HG03196 (cell line): ENCODE results near the gene TUBB1.
A peak's percentile ranks its signal among the peaks of the same experiment; 100 is the strongest.

Source experiments
- ATAC-seq: cut with Tn5 transposase; IDR thresholded peaks from one replicate; pipeline ENCODE4 v1.9.1; 2021; ENCODE audit not compliant: unreplicated experiment

The TUBB1 gene

GRCh38 chr20:59017493-59018231, 1.6 kb upstream of the TUBB1 start:
- no peak for ATAC-seq

- no peak for ATAC-seq
Measured at GRCh38 chr20:59018817-59019216, 412 bp upstream of the TUBB1 start.

- no peak for ATAC-seq
Measured at GRCh38 chr20:59020938-59021551, 1.8 kb downstream of the TUBB1 start.

- ATAC-seq, result no peak
Measured at GRCh38 chr20:59022754-59023153, 3.5 kb downstream of the TUBB1 start.

GRCh38 chr20:59023616-59024015, 4.4 kb downstream of the TUBB1 start:
- ATAC-seq, result no peak

DNA sequence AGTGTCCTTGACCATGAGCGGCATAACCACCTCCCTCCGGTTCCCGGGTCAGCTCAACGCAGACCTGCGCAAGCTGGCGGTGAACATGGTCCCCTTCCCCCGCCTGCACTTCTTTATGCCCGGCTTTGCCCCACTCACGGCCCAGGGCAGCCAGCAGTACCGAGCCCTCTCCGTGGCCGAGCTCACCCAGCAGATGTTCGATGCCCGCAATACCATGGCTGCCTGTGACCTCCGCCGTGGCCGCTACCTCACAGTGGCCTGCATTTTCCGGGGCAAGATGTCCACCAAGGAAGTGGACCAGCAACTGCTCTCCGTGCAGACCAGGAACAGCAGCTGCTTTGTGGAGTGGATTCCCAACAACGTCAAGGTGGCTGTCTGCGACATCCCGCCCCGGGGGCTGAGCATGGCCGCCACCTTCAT, 4.9 kb downstream of the TUBB1 start:
- ATAC-seq, result no peak

DNA sequence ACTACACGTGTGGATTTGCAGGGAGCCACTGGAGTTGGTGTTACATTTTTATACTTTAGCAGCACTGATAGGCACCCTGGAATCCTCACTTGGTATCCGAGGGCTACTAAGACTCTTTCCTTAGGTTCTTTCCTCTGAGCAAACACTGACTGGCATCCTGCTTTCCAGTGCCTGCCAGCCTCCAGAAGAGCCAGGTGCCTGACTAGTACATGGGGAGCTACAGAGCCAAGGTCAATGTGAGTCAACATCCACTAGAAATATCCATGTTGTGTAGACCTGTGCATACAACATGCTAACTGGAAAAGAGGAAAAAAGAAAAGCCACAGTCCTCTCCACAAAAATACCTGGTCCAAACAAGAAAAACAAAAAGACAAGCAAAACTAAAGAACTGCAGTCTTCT, 5.9 kb downstream of the TUBB1 start:
- no peak for ATAC-seq

GRCh38 chr20:59025511-59025910, 6.3 kb downstream of the TUBB1 start:
- ATAC-seq, result no peak

GRCh38 chr20:59026904-59027740, 7.9 kb downstream of the TUBB1 start:
- ATAC-seq, result no peak

- ATAC-seq, result no peak
Measured at GRCh38 chr20:59027741-59028320, 8.6 kb downstream of the TUBB1 start.

- no peak for ATAC-seq
Measured at GRCh38 chr20:59028812-59029211, 9.6 kb downstream of the TUBB1 start.

DNA sequence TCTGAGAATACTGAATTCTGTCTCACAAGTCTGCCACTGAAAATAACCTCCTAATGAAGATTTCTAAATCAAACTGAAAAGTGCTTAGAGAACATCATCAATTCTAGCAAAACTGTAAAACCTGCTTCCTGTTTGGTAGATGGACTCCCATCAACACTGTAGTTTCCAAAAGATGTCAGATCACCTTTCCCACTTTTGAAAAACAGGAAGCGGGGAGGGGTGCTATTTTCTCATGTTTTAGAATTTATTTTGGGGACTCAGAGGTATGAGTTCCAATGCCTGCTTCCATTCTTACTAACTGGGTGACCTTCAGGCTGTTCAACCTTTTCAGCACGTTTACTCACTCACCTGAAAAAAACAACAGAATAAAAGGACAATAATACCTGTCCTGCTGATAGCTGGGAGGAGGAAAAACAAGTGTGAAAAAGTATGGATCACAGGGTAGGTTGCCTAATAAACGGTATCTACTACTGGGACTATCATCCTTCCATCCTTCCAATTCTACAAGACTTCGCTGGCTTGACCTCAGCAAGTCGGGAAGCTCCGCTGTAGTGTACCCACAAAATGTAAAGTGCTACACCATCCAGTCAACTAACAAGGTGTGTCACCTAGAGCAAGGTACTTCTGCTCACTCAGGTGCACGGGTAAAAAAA, 11.8 kb downstream of the TUBB1 start:
- ATAC-seq, result no peak

GRCh38 chr20:59031564-59032022, 12.4 kb downstream of the TUBB1 start:
- ATAC-seq, result no peak

- peak; percentile 93 for ATAC-seq
Measured at GRCh38 chr20:59032023-59032712, 12.9 kb downstream of the TUBB1 start, which contains the start of gene ATP5F1E. TSS of gene ATP5F1E (minus strand) at chr20:59032335. CDS start at chr20:59032251, 84 bp downstream.

DNA sequence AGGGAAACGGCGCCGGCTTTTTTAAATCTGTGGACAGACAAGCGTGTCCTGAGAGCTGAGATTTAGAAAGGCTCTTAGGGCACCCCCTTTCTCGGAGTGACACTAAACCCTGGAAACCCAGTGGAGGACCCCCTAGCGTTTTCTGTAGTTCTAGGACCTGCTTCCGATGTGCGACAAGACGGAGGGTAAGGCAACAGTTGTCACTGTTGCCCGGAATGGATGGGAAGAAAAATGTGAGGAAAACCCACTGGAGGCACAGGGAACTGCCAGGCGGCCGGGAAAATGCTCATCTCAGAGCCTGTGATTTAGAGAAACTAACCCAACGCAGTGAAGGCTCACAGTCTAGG, 13.5 kb downstream of the TUBB1 start:
- ATAC-seq, result no peak

DNA sequence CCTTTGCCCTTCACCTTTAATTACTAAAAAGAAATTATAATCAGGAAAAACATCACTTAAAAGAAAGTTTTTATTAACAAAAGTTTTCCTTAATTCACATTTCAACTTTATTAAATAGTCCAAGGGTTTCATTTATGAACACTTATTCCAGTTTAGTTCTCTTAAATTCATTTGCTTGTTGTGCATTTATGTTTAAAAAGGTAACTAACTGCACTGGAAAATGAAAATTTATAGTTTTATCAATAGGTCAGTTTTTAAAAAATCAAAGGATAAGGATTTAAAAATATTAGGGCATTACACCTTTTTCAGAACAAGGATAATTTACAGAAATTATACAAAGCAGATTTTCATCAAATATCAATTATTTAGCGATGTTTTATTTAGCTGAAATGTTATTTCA, 13.9 kb downstream of the TUBB1 start:
- ATAC-seq, result no peak

DNA sequence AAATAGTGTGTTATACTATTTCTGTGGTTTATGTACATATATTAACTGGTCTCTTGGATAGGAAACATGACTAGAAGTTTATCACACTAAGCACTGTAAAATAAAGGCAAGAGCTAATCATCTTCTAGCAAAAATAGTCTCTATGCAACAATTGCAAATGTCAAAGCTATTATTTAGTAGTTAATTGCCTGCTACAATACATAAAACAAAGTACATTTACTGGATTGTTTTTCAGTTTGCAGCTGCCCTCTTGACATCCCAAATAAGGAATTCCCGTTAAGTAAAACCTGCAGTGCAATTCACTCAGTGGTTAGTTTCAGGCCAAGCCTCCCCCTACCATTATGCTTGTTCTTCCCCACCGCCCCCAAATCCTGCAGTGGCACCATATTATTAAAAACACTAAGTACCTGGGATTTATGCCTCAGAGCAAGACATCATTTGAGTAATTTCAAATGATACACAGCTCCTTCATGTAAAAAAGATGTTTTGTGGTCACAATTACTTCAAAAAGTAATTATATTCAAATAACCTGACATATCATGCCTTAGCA, 14.5 kb downstream of the TUBB1 start:
- no peak for ATAC-seq

GRCh38 chr20:59035381-59035780, 16.2 kb downstream of the TUBB1 start:
- no peak for ATAC-seq

DNA sequence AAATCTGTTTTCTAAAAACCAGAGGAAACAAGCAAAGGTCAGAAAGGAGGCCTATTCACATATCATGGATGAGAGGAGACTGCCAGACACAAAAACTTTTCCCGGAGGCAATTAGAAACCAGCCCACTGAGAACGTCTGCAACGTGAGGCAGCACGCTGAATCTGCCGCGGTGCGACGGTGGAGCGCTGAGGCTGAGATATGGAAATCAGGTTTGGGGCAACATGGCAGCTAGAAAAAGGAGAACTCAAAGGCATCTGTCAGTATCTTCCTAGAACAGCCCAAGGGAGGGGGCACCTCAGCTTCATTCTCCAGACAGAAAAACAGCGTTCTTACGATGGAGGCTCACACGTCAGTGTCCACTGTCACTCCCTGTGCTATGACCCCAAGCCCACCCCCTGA, 18.2 kb downstream of the TUBB1 start:
- no peak for ATAC-seq

GRCh38 chr20:59039233-59039632, 20.0 kb downstream of the TUBB1 start:
- ATAC-seq, result no peak
